Hindlimb muscle (tissue), 1 donor: Measurements from ENCODE around the gene PDE1A. TPM values are rescaled to one million over a fixed set of nuclear protein-coding genes. Genes with fewer than 3 reads are reported as not detected.
"Not testable (repeated sequence)": the region's sequence is repeated elsewhere in the genome, so short reads cannot be mapped to it uniquely, and the experiment has no call there.

Source experiments
- DNase-seq: peaks from one replicate; pipeline ENCODE4 v3.0.0-alpha.2; 2013
- polyA plus RNA-seq: library from polyadenylated mRNA; unstranded; fragments of 120-200 nt; gene quantifications from one replicate; pipeline ENCODE4 v1.2.1, GENCODE V29; 2013; ENCODE audit not compliant: insufficient read length

PDE1A gene
- polyA plus RNA-seq, 1 donor: 6.4 TPM

GRCh38 chr2:182406221-182406620 is 20.6 kb downstream of the PDE1A start:
- DNase-seq: no peak

GRCh38 chr2:182404975-182405561 is 21.8 kb downstream of the PDE1A start:
- no peak for DNase-seq

- DNase-seq: no peak
Observed at GRCh38 chr2:182404092-182404491, 22.7 kb downstream of the PDE1A start.

DNA sequence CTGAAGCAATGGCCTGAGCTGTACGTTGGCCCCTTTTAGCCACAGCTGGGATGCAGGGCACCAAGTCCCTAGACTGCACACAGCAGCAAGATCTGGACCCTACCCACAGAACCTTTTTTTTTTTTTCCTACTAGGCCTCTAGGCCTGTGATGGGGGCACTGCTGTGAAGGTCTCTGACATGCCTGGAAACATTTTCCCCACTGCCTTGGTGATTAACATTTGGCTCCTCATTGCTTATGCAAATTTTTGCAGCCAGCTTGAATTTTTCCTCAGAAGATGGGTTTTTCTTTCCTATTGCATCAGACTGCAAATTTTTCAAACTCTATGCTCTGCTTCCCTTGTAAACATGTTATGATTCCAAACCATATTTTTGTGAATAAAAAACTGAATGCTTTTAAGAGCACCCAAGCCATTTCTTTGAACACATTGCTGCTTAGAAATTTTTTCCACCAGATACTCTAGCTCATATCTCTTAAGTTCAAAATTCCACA is 33.5 kb downstream of the PDE1A start:
- no peak for DNase-seq

DNA sequence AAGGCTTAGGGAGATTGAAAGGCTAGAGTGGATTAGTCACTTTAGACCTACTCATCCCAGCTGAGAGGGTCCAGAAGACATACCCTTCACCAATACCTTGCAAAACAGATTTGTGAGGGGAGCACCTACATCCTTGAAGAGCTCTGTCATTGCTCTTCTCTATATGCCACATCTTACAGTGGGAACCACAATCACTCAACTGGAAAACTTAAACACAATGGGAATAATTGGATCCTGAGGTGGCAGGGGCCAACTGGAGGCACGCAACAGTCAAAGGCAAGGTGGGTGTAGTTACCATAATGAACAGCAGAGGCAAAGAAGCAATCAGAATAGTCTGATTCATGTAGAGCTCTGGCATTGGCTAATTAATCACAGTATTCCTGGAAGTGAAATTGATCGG is 35.4 kb downstream of the PDE1A start:
- DNase-seq: no peak

- not testable (repeated sequence) for DNase-seq
Observed at GRCh38 chr2:182386267-182386880, 40.5 kb downstream of the PDE1A start.

DNA sequence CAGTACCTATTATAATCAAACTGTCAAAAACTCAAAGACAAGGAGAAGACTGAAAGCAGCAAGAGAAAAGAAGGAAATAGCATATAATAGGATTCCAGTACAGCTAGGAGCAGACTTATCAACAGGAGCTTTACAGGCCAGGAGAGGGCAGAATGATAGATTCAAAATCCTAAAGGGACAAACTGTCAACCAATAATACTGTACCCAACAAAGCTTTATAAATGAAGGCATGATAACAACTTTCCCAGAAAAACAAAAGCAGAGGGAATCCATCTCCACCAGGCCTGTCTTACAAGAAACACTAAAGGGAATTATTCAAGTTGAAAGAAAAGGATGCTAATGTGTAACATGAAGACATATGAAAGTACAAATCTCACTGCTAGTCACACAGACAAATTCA is 42.0 kb downstream of the PDE1A start:
- DNase-seq: no peak

GRCh38 chr2:182381225-182381624 is 45.6 kb downstream of the PDE1A start:
- no peak for DNase-seq

- peak; percentile 75 for DNase-seq
Observed at GRCh38 chr2:182379241-182379640, 47.6 kb downstream of the PDE1A start.

DNA sequence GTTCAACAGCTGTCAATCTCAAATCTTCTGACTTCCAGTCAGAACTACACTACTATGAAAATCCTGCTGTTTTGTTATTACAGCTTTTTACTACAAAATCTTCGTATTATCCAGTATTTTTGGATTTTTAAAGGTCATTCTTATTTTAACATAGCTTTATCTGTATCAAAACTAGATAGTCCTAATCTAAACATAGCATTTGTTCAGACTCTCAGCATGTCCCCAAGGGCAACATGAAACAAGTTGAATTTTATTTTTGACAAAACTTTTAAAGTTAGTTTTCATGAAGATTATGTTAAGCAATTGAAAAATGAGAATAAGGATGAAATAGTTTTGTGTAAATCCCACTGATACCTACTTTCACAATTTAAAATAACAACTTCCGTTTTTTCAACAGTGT is 48.1 kb downstream of the PDE1A start:
- no peak for DNase-seq

DNA sequence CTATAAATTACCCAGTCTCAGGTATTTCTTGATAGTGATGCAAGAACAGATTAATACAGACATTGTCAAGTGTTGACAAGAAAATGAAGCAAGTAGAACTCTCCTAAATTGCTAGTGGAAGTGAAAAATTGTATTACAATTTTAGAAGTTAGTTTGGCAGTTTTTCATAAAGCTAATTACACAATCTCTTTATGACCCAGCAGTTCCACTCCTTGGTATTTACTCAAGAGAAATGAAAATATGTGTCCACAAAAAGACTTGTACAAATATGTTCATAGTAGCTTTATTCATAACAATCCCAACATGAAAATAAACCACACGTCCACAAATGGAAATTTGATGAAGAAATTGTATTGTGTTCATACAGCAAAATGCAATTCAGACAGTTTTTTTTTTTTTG is 49.4 kb downstream of the PDE1A start:
- no peak for DNase-seq

DNA sequence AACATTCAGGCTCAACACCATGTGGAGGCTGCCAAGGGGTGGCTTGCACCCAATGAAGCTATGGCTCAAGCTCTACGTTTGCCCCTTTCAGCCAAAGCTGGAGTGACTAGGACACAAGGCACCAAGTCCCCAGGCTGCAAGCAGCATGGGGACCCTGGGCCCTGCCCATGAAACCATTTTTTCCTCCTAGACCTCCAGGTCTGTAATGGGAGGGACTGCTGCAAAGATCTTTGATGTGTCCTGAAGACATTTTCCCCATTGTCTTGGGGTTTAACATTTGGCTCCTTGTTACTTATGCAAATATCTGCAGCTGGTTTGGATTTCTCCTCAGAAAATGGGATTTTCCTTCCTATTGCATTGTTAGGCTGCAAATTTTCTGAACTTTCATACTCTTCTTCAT is 51.0 kb downstream of the PDE1A start:
- no peak for DNase-seq

GRCh38 chr2:182372661-182373060 is 54.2 kb downstream of the PDE1A start:
- no peak for DNase-seq

- DNase-seq: no peak
Observed at GRCh38 chr2:182368996-182369395, 57.8 kb downstream of the PDE1A start.

DNA sequence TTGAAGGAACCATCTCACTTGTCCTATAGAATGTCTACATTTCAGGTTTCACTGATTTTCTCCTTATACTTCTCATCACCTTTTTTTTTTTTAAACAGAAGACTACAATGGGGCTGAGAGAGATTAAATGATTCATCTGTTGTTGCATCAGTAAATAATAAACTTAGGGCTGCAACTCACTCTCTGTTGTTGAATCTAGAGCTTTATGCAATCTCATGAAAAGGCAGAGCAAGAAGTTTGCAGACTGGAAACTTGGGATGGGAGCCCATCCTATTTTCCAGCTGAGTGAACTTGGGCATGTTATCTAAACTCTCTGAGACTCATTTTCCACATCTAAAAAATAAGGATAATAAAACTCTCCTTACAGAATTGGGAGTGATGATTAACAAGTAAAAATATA is 58.4 kb downstream of the PDE1A start:
- no peak for DNase-seq

DNA sequence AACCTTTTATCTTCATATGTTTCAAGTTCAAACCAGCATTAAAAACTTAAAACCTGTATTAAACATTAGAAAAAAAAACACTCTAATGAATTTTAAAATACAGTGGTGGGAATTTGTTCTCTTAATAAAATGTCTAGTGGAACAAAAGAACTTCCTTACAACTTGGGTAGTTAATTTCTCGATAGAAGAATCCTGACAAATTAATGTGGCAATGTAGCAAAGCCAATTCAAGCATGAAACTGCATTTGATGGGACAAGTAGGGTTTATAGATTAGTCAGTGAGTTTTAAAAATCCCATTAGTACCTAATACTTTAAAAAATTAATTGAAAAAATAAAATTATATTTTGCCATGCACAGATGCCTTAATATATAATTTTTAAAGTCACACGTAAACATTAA is 59.4 kb downstream of the PDE1A start:
- DNase-seq: no peak

DNA sequence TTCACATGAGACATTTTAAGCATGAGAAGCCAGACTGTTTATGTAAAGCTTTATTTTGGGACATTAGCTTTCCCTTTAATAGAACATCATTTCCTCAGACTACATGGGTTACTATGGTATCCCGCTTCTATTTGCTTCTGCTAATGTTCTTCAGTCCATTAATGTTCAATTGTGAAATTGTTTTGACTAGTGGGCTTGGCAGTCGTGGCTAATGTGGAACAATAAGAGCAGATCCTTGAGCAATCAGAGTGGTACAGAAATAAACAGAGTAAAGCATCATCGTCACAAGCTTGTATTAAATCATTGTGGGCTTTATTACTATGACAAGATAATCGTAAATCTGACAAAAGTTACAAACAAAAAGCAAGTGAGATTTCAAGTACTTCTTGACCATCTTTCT is 60.2 kb downstream of the PDE1A start:
- no peak for DNase-seq

DNA sequence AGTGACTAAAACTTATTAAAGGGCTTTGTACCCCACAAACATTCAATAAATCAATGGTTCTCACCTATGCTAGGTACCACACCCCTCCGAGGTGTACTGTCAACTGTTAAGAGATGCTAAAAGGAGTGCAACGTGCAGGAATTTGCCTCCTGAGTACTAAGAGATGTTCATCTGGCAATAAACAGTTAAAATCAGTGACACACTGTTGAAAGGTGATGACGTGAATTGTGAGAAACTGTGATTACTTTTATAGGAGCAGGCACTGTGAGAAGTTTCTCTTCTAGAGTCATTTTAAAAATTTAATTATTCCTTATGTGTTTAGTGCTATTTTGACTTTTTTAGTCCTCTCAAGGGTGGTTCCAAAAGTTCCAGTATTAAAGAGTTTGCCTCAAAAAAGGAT is 61.0 kb downstream of the PDE1A start:
- DNase-seq: no peak

- DNase-seq: no peak
Observed at GRCh38 chr2:182361477-182361876, 65.4 kb downstream of the PDE1A start.

DNA sequence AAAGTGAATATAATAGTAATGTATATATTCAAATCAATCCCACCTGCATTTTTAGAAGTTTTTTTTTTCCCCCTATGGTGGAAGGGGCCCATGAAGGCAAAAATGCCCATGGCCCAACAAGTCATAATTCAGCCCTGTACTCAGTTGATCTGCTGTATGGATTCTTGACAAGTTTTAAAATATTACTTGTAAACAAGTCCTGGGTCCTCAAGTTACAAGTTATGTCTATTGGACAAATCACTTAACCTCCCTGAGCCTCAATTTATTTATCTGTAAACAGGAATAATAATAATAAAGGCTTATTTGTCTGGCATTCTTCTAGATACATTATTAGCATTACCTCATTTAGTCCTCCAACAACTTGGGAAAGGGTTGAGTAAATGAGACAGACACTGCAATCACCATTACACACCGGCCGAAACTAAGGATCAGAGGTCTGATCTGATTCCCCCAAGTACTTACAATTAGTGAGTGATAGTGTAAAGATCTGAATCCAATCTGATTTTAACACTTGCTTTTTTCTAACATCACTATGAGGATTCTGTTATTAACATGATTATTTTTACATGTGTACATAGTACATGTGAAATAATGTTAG is 66.1 kb downstream of the PDE1A start:
- DNase-seq: no peak

DNA sequence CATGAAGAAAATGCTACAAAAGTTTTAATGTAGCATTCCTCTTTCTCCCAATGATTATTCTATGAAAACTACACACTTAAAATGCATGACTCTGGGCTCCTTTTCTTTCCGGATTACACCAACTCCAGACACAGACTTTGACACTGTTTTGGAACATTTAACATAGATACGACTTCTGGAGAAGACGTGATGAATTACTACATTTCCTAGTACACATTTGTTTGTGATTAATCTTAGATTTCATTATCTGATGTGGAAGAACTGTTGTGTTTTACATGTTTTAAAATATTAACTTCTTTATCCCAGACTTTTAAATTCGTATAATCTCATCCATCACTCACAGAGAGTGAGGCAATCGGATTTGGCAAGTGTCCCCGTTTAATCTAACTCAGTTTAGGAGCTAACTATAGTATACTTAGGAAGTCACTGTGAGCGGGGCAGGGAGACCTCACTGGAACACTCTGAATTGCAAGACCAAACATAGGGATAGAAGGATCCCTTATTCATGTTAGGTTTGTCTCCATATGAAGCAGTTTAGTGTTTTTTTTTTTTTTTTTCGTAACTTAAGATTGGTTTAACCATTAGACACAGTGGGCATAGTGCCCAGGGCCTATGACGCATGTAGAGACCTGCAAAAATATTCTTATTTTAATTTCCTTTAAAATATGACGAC is 66.7 kb downstream of the PDE1A start:
- DNase-seq: peak; percentile 24

DNA sequence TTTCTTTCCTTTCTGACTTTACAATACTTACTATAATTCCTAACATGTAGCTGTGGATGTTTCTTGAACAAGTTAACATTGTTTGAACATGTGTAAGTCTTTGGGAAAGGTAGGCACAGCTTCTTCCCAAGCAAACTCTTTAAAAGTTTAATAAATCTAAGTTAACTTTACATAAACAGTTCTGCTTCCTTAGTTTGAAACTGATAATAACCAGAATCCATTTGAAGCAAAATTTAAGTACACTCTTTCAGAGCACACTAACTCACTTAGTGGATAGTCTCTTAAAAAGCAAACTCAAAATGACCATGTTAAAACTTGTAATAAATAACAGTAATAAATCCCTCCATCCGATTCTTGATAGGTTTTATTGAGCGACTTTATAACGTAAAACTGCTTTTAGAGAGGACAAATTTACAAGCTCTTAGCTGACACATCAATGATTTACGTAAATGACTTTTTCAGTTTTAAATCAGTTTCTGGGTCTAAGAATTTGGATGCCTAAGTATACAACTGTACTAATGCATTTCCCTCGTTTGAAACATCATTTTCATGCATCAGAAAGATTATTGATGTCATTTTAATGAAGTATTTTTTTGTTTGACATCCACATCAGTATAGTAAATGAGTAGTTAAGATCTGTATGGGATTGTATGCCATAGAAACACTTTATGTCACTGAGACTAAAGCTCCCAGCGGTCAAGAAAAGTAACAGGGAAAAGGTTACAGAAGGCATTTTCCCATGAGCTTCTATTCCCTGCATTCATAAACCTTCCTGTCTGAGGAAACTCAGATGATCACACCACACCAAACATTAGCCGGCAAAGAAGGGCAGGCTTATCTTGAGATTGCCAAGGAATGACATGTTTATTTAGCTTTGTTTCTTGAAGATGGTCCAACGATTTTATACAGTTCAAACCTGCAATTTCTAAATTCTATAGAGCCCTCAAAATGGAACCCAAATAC is 67.5 kb downstream of the PDE1A start:
- DNase-seq: no peak

GRCh38 chr2:182358601-182359000 is 68.2 kb downstream of the PDE1A start:
- no peak for DNase-seq
